WI38 (cell line): ENCODE measurements around the gene SLC1A4.

Experiments
- H3K4me3 ChIP-seq: 2 replicates; pipeline ENCODE4 v1.5.1; 2011; ENCODE audit warnings: low read depth, mild to moderate bottlenecking, control low read depth, low read length
- CTCF ChIP-seq: IDR thresholded peaks from 2 replicates; pipeline ENCODE4 v1.5.1; 2012; ENCODE audit warnings: low read depth, mild to moderate bottlenecking, control low read depth, low read length

Gene SLC1A4

GRCh38 chr2:65062843-65063825, 73.9 kb downstream of the SLC1A4 start:
- H3K4me3 ChIP-seq: no peak overlapping the region
- TF ChIP-seq CTCF: no peak

- H3K4me3 ChIP-seq: no peak overlapping the region; the same call in 1 of the 2 replicates
- peak; percentile 58 for TF ChIP-seq CTCF
Measured at GRCh38 chr2:65064728-65065552, 75.7 kb downstream of the SLC1A4 start.

- H3K4me3 ChIP-seq: no peak overlapping the region
Measured at GRCh38 chr2:65067806-65068553, 78.8 kb downstream of the SLC1A4 start.

GRCh38 chr2:65069439-65069824, 80.2 kb downstream of the SLC1A4 start:
- no peak overlapping the region for H3K4me3 ChIP-seq
- TF ChIP-seq CTCF: no peak

More at GRCh38 chr2:65067806-65068553, 78.8 kb downstream of the SLC1A4 start:
- TF ChIP-seq CTCF: no peak

GRCh38 chr2:65070172-65070830, 81.1 kb downstream of the SLC1A4 start:
- H3K4me3 ChIP-seq: no peak overlapping the region
- 0 out of 2 replicates have a peak, but pooled peaks have one; percentile 11 for TF ChIP-seq CTCF

GRCh38 chr2:65070856-65071255, 81.7 kb downstream of the SLC1A4 start:
- TF ChIP-seq CTCF: no peak
- no peak overlapping the region for H3K4me3 ChIP-seq
